SIG-M5 treated with dmso at 0.1 percent for 504 hours (cell line): ENCODE measurements around the gene SAT1.
"Not testable (repeated sequence)": the region's sequence is repeated elsewhere in the genome, so short reads cannot be mapped to it uniquely, and the experiment has no call there.

ENCODE experiments used
- DNase-seq: peaks from one replicate; lab custom pipeline; 2025; ENCODE audit not compliant: unreplicated experiment; lab: John Stamatoyannopoulos, UW

Gene SAT1

DNA sequence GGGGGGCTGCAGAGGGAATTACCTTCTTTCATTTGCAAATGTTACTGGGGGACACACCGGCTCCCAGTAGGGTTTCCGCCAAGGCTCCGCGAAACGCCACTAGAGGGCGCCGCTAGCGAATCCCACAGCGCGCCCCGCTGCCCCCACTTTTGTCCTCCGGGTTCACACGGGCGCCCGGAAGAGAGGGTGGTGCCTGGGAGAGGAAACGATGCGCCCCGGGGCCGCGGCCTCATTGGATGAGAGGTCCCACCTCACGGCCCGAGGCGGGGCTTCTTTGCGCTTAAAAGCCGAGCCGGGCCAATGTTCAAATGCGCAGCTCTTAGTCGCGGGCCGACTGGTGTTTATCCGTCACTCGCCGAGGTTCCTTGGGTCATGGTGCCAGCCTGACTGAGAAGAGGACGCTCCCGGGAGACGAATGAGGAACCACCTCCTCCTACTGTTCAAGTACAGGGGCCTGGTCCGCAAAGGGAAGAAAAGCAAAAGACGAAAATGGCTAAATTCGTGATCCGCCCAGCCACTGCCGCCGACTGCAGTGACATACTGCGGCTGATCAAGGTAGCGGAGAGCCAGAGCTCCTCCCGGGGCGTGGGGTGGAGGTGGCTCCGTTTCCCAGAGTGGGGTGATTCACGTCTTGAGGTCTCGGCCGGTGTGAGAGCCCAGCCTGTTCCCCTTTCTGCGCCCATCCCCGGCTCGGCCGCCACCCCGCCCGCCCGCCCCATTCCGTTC lies at the start of gene SAT1:
SAT1 (plus strand) TSS at position 311 of the 726 bp plus-strand sequence; CDS start at position 490, 179 bp downstream.
- DNase-seq: peak; percentile 90

GRCh38 chrX:23736030-23736429 lies 46.9 kb upstream of the SAT1 start:
- no peak for DNase-seq

GRCh38 chrX:23737413-23737812 lies 45.6 kb upstream of the SAT1 start:
- DNase-seq: no peak

DNA sequence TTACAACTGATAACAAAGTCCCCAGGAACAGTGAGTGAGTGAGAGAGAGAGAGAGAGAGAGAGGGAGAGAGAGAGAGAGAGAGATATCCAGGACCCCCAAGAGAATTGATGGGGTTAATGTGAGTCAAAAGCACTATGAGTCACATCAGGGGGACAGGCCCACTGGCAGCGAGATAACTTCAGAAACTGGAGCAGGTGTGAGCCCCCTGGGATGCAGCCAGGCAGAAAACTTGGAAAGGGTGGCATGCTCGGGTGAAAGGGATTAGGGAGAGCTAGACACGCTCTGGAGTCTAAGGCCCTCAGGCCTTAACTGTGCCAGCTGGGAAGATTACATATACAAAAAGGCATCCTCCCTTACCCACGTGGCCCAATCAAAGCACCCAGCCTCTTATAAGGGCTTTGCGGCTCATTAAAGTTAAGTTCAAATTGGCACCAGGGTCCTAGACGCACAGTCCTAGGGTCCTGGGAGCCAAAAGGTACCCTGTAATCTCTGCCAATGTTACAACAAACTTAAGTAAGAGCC lies 40.7 kb upstream of the SAT1 start:
- DNase-seq: peak; percentile 7

DNA sequence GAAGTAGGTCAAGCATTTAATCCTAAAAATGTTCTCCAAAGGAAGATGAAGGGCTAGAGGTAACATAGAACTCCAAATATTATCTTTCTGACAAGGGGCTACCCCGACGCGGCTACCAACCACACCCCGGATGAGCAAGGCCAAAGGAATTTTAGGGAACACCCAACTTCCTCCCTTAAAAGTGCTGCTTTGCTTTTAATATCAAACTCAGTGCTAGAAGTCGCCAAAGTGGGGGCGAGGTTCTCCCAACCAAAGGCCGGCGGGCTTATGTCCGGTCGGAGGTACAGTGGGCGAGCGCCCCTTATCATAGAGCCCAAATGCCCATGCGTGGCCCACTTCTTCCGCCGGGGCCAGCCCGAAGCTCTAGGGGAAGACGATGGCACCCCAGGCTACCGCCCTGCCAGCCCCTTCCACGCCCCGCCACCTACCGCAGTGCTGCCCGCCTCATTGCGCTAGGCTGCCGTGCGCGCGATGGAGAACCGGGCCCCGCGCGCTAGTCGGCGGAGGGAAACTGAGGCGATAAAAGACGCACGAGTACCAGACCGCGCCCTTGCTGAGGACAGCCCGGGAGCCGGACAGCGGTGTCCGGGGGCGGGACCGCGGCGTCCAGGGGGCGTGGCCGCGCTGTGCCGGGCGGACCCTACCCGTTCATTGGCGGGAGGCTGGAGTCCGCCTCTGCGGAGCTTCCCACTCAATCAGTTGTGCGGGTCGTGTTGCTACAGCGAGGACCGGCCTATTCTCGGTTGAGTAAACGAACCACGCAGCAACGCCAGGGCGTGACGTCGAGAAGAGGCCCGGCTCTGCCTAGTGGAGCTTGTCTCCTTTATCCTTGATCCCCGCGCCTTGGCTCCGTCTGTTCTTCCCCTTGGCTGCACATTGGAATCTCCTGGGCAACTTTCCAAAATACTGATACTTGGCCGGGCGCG lies 40.0 kb upstream of the SAT1 start, which contains the start of gene ACOT9:
ACOT9 (minus strand) TSS at position 580 of the 926 bp plus-strand sequence; CDS start at position 448, 132 bp downstream.
- DNase-seq: peak; percentile 81

- DNase-seq: not testable (repeated sequence)
Measured at GRCh38 chrX:23743623-23743971, 39.4 kb upstream of the SAT1 start.

DNA sequence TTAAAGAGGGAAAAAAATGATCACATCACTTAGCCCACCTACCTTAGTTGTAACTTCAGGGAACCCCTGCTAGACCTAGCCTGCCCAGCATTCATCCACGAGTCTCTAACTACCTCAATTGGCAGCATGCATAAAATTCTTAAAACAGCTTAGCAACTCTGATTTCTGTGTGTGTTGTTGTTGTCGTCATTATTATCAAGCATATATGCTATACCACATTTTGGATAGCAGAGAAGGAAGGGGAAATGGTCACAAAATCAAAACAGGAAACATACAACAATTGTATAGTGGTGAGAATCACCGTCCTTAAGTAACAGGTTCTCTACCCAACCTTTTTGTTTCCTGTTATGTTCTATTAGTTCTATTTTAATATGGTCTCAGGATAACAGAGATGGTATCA lies 37.2 kb upstream of the SAT1 start:
- DNase-seq: no peak

DNA sequence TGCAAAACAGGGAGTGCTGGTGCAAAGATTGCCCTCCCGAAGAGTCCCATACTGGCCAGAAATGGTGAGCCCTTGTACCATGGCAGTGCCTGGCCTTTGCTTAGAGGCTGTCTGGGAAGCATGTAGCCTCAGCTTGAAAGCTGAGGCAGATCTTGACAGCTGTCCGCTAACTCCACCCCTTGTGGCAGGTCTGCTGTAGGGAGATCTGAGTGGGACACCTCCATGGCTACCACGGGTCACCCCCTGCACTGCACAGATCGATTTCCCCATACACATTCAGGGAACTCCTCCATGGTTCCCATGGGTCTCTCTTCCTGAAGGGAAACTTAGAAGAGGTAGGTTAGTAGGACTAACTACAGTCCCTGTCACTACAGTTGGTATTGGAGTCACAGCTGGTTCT lies 33.8 kb upstream of the SAT1 start:
- DNase-seq: no peak

DNA sequence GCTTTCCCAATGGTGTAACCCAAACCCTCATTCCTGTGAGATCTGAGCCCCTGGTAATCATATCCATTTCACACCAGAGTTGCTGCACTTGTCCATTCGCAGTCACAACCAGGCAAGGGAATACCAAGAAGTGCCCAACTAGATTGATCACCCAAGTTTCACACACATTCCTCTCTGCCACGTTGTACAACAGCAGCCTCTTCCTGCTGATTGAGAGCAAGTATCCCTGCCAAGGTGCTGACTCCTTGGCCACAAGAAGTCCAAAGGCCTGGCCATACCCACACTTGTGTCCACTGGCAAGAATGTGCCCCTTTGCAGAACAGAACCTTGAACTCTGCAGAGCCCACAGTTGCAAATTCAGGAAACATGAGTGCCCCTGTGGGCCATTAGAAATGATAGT lies 33.4 kb upstream of the SAT1 start:
- DNase-seq: no peak

DNA sequence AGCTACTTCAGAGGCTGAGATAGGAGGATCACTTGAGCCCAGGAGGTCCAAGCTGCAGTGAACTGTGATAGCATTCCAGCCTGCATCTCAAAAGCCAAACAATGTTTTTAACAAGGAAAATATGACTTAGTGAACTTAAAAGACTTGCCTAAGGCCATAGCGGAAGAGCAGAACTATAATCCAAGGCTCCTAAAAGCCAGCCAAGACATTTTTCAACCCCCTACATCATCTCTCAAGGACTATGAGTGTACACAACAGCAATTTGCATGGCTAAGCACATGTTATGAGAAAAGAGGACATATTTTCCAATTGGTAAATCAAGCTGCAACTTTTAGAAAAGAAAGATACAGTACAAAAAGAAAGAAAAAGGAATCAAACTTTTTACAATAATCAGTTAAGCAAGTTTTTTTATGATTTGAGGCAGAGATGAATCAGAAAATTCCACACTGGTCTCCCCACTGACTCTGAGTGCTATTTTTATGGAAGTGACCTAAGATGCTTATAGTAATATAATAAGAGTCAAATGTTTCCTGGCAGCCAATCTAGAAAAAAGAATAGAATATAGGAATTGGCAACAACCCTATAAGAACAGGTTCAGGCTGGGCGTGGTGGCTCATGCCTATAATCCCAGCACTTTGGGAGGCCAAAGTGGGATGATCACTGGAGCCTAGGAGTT lies 30.1 kb upstream of the SAT1 start:
- no peak for DNase-seq

DNA sequence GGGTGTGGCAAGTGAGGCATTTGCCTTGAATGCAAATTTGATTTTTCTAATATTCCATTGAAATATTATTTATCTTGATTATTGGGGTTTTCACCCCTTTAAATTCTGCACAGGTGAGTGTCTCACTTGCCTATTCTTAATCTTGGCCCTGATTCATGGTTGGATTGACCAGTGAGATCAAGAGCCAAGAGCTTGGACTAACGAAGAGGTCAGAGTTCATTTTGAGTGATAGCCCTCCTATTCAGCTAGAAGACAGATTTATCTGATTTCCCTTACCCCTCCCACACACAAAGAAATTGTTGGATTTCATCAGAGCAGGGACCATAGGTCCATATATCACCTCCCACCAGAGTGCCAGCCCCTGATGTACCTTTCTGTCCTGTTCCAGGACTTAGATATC lies 28.3 kb upstream of the SAT1 start:
- no peak for DNase-seq

DNA sequence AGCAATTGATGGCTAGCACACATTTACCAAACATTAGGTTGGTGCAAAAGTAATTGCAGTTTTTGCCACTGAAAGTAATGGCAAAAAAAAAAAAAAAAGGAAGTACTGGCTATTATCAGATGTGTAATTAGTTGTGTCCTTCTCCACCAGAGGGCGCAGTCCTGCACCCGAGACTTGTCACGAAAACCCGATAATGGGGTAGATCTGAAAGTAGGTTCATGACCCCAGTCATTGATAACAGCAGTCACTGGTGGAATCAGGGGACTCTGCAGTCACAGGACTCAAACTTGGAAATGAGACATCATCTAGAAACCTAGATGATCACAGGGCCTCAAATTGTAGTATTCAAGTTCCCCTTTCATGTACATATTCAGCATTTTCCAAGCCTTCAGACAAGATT lies 26.8 kb upstream of the SAT1 start:
- peak; percentile 63 for DNase-seq

DNA sequence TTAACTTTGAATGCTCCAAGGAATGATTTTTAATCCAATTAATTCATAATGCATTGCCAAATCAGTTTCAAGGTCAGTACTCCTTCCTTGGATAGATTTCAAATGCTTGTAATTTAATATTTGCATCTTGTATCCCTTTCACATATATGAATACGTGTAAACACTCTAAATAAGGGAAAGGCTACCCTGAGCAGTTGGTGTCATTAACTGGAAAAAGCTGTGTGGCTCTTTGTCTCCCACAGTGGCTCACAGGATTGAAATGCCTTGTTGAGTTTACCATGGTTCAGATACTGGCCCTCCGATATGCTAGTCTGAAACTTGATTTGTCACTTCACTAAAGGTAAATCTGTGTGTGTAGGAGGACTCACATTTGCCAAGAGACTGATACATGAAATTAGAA lies 23.2 kb upstream of the SAT1 start:
- DNase-seq: no peak

- no peak for DNase-seq
Measured at GRCh38 chrX:23764188-23764984, 18.6 kb upstream of the SAT1 start.

DNA sequence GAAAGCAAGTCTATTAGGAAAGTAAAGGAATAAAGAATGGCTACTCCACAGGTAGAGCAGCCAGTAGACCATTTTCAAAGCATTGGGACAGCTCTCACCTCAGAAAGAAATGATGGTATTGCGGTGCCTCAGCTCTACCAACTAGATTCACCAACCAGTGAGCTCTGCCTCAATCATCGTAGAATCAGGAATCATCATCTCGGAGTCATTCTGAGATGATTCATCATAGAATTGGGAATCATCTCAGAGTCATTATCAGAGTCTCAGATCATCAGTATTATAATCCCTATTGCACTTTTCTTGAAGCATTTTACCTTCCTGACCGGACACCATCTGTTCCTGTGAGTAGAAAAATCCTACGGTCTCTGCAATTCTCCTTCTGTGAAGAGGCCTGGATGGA lies 17.5 kb upstream of the SAT1 start:
- DNase-seq: no peak

DNA sequence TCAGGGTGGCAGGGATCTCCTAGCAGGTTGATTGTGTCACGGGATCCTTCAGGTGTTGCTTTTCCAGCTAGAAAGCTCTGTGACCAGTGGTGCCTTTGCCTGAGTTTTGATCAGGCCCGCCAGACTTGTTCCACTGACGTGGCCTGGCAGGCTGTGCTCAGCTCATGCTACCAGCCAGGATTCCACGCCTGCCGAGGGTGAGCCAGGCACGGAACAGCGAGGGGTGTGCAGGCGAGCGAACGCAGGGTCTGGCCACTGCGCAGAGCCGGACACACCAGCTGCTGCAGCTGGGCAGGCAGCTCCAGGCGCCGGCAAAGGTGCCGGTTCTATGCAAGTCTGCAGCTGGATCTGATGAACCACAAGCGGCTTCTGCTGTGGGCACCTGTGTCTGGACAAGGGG lies 17.1 kb upstream of the SAT1 start:
- DNase-seq: no peak

DNA sequence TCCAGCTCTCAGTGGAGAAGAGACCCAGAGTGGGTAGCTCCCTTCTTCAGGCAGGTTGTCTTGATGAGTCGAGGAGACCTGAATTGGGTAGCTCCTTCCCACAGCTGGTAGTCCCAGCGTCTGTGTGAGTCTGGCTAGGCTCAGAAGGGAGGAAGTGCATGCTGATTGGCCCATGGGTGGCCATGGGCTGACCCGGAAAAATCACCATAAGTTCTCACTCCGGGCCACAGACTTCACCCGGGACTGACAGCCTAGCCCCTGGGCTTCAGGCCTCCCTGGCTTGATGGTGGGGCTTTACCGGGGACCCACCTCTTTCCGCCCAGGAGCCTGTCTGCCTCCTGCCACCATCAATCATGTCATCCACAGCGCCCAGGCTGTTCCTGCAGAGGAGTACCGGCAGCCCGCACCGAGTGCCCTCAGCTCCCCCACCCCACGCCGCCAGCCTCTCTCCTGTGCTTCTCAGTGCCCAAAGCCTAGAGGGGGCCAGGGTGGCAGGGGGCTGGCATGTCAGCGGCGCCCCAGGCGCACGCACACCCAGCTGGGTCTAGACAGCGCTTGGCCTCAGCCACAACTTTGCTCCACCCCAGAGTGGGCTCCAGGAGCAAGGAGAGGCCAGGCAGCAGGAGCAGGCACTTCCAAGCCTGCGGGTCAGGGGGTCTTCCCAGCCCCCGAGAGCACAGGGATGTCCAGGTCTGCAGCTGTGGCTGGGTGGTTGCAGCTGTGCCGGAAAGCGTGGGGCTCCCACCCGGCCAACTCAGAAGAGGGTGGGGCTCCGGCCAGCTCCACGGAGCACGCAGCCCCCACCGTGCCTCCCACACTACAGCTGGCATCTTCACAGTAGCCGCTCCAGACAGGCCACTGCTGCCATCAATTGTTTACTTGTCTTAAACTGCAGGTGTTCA lies 16.1 kb upstream of the SAT1 start:
- no peak for DNase-seq

DNA sequence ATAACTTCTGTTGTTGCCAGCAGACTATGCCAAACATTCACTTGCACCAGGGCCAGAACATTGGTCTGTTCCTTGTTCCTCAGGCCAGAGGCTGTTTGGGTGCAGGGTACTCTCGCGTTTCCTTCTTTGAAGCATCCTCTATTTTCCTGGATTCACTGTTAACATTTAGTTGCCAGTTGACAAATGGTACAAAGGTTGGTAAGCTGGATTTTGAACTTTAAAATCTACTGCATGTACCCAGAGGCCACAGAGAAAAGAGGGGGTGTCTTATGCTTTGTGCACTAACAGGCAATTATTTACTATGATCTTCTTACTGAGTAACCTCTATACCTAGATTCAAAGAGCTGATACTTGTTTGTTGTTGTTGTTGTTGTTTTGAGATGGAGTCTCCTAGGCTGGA lies 12.8 kb upstream of the SAT1 start:
- no peak for DNase-seq

DNA sequence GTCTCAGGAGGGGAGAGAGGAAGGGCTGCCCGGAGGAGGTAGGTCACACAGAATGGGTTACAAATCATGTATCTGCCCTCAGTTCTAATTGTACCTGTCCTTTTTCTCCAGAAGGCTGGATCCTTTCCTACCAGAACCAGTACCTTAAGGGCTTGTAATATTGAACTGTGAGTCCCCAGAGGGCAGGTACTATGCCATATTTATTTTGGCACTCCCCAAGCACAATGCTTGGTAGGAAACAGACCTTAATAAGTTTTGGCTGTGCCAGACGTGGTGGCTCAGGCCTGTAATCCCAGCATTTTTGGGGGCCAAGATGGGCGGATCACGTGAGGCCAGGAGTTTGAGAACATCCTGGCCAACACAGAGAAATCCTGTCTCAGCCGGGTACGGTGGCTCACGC lies 11.9 kb upstream of the SAT1 start:
- not testable (repeated sequence) for DNase-seq
